Stromal cell of bone marrow (primary cell): Measurements from ENCODE around the gene SYNPO2.
"Not testable (repeated sequence)": the region's sequence is repeated elsewhere in the genome, so short reads cannot be mapped to it uniquely, and the experiment has no call there.

Experiments
- DNase-seq: peaks from one replicate; pipeline ENCODE4 v3.0.0-alpha.2; 2012; ENCODE audit warnings: low read depth

SYNPO2 gene

GRCh38 chr4:119067670-119068360 lies 179.2 kb downstream of the SYNPO2 start:
- not testable (repeated sequence) for DNase-seq

- no peak for DNase-seq
Measured at GRCh38 chr4:119068529-119068962, 179.9 kb downstream of the SYNPO2 start.

- DNase-seq, result no peak
Measured at GRCh38 chr4:119070301-119070700, 181.6 kb downstream of the SYNPO2 start.

- DNase-seq, result no peak
Measured at GRCh38 chr4:119080721-119081541, 192.3 kb downstream of the SYNPO2 start.

- DNase-seq, result no peak
Measured at GRCh38 chr4:119081542-119081859, 192.8 kb downstream of the SYNPO2 start.

- DNase-seq, result no peak
Measured at GRCh38 chr4:119081943-119082342, 193.3 kb downstream of the SYNPO2 start.

GRCh38 chr4:119082661-119083060 lies 194.0 kb downstream of the SYNPO2 start:
- no peak for DNase-seq

GRCh38 chr4:119084513-119084912 lies 195.9 kb downstream of the SYNPO2 start:
- no peak for DNase-seq

- DNase-seq, result no peak
Measured at GRCh38 chr4:119087121-119087520, 198.5 kb downstream of the SYNPO2 start.

GRCh38 chr4:119087656-119088055 lies 199.0 kb downstream of the SYNPO2 start:
- no peak for DNase-seq

- no peak for DNase-seq
Measured at GRCh38 chr4:119093042-119093827, 204.6 kb downstream of the SYNPO2 start.

- no peak for DNase-seq
Measured at GRCh38 chr4:119097282-119097900, 208.7 kb downstream of the SYNPO2 start.

GRCh38 chr4:119098306-119098705 lies 209.7 kb downstream of the SYNPO2 start:
- no peak for DNase-seq

- DNase-seq, result no peak
Measured at GRCh38 chr4:119099227-119099810, 210.7 kb downstream of the SYNPO2 start.

- DNase-seq, result no peak
Measured at GRCh38 chr4:119100655-119101054, 212.0 kb downstream of the SYNPO2 start.

- peak; percentile 95 for DNase-seq
Measured at GRCh38 chr4:119103263-119103662, 214.6 kb downstream of the SYNPO2 start.

GRCh38 chr4:119104644-119105273 lies 216.1 kb downstream of the SYNPO2 start:
- DNase-seq, result no peak

- DNase-seq, result no peak
Measured at GRCh38 chr4:119105605-119106004, 217.0 kb downstream of the SYNPO2 start.

- no peak for DNase-seq
Measured at GRCh38 chr4:119106036-119107000, 217.7 kb downstream of the SYNPO2 start.

- DNase-seq, result no peak
Measured at GRCh38 chr4:119110121-119110520, 221.5 kb downstream of the SYNPO2 start.
